Fibroblast of villous mesenchyme (primary cell): Measurements from ENCODE around the gene CARD14. TPM values are rescaled to one million over a fixed set of nuclear protein-coding genes. Genes with fewer than 3 reads are reported as not detected.

Experiments
- DNase-seq: peaks from one replicate; pipeline ENCODE4 v3.0.0-alpha.2; 2010; ENCODE audit warnings: low read depth
- H3K4me3 ChIP-seq: 2 replicates; pipeline ENCODE4 v1.5.1; 2011; ENCODE audit warnings: low read depth, mild to moderate bottlenecking, low read length
- total RNA-seq: library from RNA; depleted of rRNA; stranded (reverse); fragments of >200 nt; gene quantifications from 2 replicates; pipeline ENCODE4 v1.2.3, GENCODE V29; 2012
- TF ChIP-seq, protein P1 (sequence below): IDR thresholded peaks from 2 replicates; pipeline ENCODE4 v1.5.1; 2012; ENCODE audit warnings: low read depth, mild to moderate bottlenecking, low read length; ENCODE audit not compliant: insufficient read depth

CARD14 gene
- total RNA-seq, 1 donor = under 0.01 TPM

DNA sequence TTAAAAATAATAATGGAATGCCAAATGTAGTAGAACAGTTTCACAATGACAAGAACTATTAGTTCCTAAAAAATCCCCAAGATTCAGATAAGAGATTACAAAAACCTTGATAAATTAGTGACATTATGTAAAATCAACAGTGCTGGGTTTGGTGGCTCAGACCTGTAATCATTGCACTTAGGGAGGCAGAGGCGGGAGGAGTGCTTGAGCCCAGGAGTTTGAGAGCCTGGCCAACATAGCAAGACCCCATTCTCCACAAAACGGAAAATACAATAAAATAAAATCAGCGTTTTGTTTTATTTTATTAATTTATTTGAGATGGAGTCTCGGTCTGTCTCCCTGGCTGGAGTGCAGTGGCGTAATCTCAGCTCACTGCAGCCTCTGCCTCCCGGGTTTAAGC is 4.1 kb downstream of the CARD14 start:
- TF ChIP-seq, protein P1, sequence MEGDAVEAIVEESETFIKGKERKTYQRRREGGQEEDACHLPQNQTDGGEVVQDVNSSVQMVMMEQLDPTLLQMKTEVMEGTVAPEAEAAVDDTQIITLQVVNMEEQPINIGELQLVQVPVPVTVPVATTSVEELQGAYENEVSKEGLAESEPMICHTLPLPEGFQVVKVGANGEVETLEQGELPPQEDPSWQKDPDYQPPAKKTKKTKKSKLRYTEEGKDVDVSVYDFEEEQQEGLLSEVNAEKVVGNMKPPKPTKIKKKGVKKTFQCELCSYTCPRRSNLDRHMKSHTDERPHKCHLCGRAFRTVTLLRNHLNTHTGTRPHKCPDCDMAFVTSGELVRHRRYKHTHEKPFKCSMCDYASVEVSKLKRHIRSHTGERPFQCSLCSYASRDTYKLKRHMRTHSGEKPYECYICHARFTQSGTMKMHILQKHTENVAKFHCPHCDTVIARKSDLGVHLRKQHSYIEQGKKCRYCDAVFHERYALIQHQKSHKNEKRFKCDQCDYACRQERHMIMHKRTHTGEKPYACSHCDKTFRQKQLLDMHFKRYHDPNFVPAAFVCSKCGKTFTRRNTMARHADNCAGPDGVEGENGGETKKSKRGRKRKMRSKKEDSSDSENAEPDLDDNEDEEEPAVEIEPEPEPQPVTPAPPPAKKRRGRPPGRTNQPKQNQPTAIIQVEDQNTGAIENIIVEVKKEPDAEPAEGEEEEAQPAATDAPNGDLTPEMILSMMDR = no peak
- no peak overlapping the region for H3K4me3 ChIP-seq
- no peak for DNase-seq

DNA sequence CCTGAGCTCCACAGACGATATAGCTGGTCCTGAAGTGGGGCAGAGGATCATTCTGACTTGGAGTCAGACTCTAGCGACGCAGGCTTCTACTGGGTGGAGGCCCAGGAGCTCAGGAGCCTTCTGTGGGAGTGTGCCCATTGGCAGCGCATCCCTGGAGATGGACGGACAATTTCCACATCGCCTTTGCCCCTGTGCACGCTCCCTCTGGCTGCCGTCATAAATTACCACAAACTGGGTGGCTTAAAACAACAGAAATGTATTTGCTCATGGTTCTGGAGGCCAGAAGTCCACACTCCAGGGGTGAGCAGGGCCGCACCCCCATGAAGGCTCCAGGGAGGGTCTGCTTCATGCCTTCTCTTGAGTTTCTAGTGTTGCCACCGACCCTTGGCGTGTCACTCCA is 6.9 kb downstream of the CARD14 start:
- no peak for DNase-seq
- H3K4me3 ChIP-seq = no peak overlapping the region
- TF ChIP-seq, protein P1 = no peak

DNA sequence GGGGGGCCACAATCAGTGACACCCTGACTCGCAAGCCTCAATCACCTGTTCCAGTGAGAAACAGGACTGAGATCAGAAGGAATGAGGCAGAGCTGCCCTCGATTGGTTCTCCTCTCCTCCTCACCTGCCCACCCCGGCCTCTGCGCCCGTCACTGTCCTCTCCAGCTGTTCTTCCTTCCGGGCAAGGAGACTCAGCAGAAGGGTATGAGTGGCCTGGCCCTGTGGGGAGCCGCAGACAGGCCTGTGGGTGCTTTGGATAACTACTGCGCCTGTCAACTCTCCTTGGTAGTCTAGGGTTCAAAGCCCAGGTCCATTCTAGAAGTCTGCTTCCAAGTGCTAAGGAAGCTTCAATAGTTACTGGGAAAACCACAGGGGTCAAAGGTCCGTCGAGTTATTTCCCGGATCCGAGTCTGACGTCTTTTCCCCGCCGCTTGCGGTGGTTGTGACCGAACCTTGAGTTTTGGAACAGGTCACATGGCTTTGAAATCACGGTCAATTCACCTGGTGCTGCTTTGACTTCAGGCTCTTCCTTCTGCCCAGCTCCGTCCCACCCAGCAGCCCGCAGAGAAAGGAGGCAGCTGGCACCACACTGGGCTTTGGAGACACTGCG is 8.3 kb downstream of the CARD14 start:
- TF ChIP-seq, protein P1 = no peak
- peak; percentile 17 for DNase-seq
- H3K4me3 ChIP-seq = no peak overlapping the region

DNA sequence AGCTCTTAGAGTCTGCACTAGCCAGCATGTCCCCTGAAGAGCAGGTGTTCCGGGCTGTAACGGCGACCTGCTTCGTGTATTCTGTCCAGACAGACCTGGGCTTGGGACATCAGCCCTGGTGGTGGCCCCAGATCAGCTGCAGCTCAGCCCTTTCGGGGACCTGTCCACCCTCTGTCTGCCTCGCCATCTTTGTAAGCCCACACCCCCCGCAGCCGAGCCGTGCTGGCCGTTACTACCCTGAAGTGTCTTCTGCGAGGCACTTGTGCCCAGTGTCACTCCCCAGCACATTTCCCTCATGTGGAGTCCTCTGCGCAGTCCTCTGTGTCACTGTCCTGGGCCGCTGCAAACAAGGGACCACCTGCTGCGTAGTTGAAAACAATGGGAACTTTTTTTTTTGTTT is 10.4 kb downstream of the CARD14 start:
- TF ChIP-seq, protein P1 = no peak
- no peak overlapping the region for H3K4me3 ChIP-seq
- no peak for DNase-seq

DNA sequence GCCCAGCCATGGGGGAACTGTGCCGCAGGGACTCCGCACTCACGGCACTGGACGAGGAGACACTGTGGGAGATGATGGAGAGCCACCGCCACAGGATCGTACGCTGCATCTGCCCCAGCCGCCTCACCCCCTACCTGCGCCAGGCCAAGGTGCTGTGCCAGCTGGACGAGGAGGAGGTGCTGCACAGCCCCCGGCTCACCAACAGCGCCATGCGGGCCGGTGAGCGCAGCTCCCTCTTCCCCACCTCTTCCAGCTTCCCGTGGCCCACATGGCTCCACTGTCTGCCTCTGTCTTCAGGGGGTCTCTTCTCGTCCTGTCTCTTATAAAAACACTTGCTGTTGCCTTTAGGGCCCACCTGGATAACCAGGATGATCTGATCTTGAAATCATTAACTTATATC is 11.6 kb downstream of the CARD14 start:
- DNase-seq = no peak
- H3K4me3 ChIP-seq = no peak overlapping the region
- TF ChIP-seq, protein P1 = no peak

DNA sequence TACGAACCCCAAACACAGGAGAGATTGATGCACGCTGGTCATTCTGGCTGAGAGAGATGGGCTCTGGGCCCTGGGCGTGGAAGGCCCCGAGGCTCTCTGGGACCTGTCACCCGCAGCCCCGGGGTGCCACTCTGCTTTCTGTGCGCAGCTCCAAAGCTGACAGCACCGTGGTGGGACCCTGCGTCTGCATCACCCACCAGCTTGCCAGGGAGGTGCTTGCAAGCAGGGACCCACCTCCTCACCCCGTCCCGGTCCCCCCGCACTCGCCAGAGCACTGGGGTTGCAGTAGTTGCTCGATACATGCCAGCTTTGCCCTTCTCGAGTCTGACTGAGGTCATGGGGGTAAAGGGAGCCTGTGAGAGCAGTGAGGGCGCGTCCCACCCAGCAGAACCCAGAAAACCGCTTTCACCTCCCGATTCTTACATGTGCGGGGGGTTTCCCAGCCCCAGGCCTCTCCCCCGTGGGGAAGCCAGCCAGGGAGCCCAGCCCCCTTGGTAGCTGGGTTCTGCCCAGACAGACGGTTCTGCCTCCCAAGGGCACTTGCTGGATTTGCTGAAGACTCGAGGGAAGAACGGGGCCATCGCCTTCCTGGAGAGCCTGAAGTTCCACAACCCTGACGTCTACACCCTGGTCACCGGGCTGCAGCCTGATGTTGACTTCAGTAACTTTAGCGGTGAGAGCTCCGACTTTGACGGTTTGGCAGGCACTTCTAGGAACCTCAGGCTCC is 12.5 kb downstream of the CARD14 start:
- DNase-seq = no peak
- no peak overlapping the region for H3K4me3 ChIP-seq
- TF ChIP-seq, protein P1 = no peak
